Coronary artery (tissue), 2 donors: Measurements from ENCODE around the gene PHC2.

Experiments
- DNase-seq: peaks from one replicate; pipeline ENCODE4 v3.0.0-alpha.2; 2017; ENCODE audit warnings: low spot score
- H3K27ac ChIP-seq, 2 donors: fragments of 200-600 bp; sonication (generic); one replicate each; pipeline ENCODE4 v1.5.1; 2016 to 2019
- H3K4me3 ChIP-seq: fragments of 200-600 bp; sonication (generic); 2 replicates; pipeline ENCODE4 v1.5.1; 2016; ENCODE audit warnings: mild to moderate bottlenecking, moderate library complexity
- TF ChIP-seq, protein P1 (sequence below): fragments of 200-600 bp; sonication (generic); IDR thresholded peaks from one replicate; pipeline ENCODE4 v1.5.1; 2019; ENCODE audit warnings: antibody characterized with exemption

PHC2 gene

DNA sequence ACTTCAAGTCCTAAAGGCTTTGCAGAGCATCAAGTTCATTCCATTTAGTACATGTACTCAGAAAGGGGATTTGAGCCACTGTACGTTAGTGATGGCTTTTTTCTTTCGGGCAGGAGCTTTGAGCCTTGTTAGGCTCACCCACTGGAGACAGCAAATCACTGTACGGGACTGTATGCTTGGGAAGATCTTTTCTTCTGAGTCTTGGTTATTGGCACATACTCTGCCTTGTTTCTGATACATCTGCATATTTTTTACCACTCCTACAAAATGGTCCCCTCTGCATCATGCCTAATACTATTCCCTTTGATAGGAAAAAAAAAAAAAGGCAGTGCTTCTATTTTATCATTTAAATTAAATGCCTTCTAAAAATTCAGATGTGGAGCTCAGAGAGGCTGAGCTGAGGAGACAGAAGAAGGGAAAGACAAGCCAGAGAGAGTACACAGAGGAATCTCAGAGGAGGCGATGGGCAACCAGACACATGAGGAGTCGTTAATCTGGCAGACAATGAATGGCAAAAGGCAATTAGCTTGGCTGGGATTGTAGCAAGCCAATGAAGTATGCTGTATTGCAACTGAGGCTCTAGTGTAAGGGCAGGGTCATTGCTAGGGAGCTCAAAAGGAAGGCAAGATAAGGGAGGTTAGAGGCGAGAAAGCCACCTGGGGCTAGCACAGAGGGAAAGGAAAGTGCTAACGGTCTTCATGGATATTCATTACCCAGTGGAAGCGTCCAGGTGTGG, 39.4 kb downstream of the PHC2 start:
- Histone ChIP-seq H3K4me3 (no peak overlapping the region), H3K27ac (no peak overlapping the region)
- TF ChIP-seq, protein P1, sequence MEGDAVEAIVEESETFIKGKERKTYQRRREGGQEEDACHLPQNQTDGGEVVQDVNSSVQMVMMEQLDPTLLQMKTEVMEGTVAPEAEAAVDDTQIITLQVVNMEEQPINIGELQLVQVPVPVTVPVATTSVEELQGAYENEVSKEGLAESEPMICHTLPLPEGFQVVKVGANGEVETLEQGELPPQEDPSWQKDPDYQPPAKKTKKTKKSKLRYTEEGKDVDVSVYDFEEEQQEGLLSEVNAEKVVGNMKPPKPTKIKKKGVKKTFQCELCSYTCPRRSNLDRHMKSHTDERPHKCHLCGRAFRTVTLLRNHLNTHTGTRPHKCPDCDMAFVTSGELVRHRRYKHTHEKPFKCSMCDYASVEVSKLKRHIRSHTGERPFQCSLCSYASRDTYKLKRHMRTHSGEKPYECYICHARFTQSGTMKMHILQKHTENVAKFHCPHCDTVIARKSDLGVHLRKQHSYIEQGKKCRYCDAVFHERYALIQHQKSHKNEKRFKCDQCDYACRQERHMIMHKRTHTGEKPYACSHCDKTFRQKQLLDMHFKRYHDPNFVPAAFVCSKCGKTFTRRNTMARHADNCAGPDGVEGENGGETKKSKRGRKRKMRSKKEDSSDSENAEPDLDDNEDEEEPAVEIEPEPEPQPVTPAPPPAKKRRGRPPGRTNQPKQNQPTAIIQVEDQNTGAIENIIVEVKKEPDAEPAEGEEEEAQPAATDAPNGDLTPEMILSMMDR: no peak
- no peak for DNase-seq

DNA sequence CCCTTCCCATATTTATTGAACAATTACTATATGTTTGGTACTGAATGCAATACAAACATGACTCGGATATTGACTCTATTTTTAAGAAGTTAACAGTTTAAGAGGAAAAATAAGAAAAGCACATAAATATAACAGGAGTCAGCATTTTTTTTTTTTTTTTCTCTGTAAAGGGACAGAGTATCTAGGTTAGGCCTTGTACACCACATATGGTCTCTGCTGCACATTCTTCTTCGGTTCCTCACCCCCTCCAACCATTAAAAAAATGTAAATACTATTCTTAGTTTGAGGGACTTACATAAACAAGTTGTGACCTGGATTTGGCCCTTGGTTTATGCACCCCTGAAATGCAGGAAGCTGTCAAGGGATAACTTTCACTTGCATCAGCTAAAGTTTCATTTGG, 40.4 kb downstream of the PHC2 start:
- TF ChIP-seq, protein P1: no peak
- H3K27ac ChIP-seq: no peak overlapping the region
- DNase-seq: no peak
- no peak overlapping the region for H3K4me3 ChIP-seq

DNA sequence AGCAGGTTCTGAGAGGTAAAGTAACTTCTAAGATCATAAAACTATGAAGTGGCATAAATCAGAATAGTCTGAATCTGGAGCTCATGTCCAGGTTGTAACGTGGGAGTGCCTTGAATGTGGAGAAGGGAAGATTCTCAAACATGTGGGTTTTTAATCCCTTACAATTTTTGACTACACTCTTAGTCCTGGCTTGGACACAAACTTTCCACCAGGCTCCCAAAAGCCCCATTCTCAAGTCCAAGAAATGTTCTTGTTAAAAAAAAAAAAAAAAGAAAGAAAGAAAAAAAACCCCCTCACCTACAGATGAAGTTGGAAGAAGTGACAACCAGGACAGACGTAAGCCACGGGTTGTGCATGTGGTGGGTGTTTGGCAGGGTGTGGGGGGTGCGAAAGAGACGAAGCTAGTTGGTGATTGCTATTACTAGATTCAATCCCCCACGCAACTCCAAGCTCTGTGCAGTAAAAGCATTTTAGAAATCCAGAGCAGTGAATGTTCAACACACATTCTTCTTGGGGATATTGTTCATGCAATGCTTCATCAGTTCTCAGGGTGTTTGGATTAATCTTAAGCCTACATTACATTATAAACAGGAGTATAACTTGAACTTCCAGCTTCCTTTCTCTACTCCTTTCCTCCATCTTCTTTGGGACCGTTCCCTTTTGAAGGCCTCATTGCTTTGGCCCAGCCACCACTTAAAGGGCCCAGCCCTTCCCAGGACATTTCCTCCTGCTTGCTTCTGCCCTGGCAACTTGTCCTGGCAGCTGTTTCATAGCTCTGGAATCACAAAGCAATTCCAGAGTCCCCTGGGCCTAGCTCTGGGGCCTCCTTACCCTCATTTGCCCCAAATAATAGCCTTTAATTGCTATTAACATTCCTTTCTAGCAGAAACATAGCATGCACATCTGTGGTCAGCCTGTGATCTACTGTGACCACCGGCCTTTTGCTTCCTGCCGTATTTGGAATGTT, 41.8 kb downstream of the PHC2 start:
- no peak overlapping the region for H3K4me3 ChIP-seq
- TF ChIP-seq, protein P1: no peak
- no peak for DNase-seq
- H3K27ac ChIP-seq: peak overlapping the region; percentile 22 to 42

DNA sequence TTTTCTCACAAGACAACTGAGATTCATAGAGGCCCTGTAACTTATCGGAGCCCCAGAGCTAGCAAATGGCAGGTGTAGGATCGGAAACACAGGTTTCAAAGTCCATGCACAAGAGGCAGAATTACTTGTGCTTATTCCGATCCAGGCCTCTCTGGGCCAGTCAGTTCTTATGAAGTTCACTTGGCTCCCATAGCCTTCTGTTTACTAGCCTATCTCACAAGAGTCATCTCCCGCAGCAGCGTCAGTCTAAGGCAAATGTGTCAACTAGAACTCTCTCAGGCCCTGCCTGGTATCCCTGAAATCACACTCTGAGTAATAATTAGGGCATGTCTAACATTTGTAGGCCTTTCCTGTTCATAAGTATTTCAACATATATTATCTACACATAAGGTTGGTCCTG, 43.3 kb downstream of the PHC2 start:
- DNase-seq: no peak
- TF ChIP-seq, protein P1: no peak
- no peak overlapping the region for H3K27ac ChIP-seq
- no peak overlapping the region for H3K4me3 ChIP-seq

DNA sequence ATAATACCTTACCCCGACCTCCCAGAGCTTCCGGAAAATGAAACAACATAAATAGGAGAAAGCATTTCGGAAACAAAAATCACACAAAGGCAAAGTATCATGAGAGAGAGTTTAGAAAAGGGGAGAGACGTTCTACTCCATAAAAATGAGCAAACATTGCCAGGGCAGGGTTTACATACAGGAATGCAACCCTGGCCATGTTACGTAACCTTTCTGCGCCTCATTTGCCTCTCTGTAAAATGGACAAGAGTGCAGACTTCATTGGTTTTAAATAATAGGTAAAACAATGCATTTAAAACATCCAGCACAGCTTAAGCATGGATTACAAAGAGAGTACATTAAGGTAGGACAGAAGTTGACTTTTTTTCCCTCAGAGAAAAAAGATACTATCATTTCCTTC, 45.6 kb downstream of the PHC2 start:
- no peak overlapping the region for H3K4me3 ChIP-seq
- TF ChIP-seq, protein P1: no peak
- no peak overlapping the region for H3K27ac ChIP-seq
- DNase-seq: no peak

DNA sequence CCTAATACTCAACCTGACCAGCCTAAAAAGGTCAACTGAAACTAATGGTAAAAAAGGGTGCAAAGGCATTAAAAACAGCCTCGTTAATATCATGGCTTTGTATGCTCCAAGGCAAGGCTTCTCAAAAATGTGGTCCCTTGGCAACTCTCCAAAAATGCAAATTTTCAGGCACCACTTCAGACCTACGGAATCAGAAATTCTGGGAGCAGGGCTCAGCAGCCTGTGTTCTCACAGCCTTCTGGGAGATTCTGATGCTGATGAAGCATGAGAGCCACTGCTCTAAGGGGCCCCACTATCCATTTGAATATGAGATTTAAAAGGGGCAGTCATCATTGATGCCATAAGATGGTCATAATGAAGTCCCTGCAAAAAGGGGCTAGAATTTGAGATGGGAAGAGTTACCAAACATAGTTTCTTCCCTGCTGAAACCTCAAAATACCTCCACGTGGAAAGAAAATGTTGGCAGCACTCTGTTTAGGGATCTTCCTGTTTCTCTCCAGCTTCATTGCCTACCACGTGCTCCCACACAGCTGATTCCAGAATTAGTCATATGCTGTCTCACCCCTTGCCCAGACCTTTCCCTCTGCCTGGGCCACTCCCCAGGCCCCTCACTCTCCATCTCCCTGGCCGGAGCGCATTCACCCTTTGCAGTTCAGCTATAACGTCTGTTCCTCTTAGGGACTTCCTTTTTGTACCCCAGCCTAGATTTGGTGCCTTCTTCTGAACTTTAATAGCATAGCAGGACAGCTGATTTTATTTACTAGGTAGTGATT, 46.7 kb downstream of the PHC2 start:
- Histone ChIP-seq H3K27ac (no peak overlapping the region), H3K4me3 (no peak overlapping the region)
- no peak for DNase-seq
- TF ChIP-seq, protein P1: no peak
